ENCODE results near the gene HECA. TPM values are rescaled to one million over a fixed set of nuclear protein-coding genes. Genes with fewer than 3 reads are reported as not detected.

The HECA gene
- total and polyA plus RNA-seq, 2 of the 8 experiments (the other 6 are each of a cell fraction or from before 2014, with no cell fraction given) = 2.4 to 9.2 TPM

GRCh38 chr6:139165324-139165723 lies 30.4 kb downstream of the HECA start (continued):
- TF ChIP-seq, protein P1, sequence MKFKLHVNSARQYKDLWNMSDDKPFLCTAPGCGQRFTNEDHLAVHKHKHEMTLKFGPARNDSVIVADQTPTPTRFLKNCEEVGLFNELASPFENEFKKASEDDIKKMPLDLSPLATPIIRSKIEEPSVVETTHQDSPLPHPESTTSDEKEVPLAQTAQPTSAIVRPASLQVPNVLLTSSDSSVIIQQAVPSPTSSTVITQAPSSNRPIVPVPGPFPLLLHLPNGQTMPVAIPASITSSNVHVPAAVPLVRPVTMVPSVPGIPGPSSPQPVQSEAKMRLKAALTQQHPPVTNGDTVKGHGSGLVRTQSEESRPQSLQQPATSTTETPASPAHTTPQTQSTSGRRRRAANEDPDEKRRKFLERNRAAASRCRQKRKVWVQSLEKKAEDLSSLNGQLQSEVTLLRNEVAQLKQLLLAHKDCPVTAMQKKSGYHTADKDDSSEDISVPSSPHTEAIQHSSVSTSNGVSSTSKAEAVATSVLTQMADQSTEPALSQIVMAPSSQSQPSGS (IDR thresholded peaks at IDR 0.05; ENCODE audit: low read length) = no peak
- no peak for TF ChIP-seq POU5F1 (IDR thresholded peaks at IDR 0.05; ENCODE audit: low read depth, low read length)
